Measurements from ENCODE around the gene TXN.
A peak's percentile ranks its signal among the peaks of the same experiment; 100 is the strongest.
"Not testable (repeated sequence)": the region's sequence is repeated elsewhere in the genome, so short reads cannot be mapped to it uniquely, and the experiment has no call there.

Gene TXN

DNA sequence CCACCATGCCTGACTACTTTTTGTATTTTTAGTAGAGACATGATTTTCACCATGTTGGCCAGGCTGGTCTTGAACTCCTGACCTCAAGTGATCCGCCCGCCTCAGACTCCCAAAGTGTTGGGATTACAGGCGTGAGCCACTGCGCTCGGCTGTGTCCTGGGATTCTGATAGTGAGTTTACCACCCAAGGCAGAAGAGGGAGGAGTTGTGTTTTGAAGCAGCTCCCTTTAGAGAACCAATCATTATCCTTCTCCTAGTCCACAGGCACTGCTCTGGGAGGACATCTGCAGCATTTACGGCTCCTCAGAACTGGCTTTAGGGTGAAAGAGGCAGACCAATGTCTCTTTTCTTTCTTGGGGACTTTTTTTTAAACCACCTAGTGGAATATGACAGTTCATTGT is 54.1 kb downstream of the TXN start:
- TF ChIP-seq, protein P1, sequence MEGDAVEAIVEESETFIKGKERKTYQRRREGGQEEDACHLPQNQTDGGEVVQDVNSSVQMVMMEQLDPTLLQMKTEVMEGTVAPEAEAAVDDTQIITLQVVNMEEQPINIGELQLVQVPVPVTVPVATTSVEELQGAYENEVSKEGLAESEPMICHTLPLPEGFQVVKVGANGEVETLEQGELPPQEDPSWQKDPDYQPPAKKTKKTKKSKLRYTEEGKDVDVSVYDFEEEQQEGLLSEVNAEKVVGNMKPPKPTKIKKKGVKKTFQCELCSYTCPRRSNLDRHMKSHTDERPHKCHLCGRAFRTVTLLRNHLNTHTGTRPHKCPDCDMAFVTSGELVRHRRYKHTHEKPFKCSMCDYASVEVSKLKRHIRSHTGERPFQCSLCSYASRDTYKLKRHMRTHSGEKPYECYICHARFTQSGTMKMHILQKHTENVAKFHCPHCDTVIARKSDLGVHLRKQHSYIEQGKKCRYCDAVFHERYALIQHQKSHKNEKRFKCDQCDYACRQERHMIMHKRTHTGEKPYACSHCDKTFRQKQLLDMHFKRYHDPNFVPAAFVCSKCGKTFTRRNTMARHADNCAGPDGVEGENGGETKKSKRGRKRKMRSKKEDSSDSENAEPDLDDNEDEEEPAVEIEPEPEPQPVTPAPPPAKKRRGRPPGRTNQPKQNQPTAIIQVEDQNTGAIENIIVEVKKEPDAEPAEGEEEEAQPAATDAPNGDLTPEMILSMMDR (IDR thresholded peaks at IDR 0.05; ENCODE audit: low read depth, low read length, missing control alignments), result no peak
- no peak for DNase-seq (ENCODE audit: low read depth)
- no peak overlapping the region for H3K4me3 ChIP-seq (ENCODE audit: low read depth, low read length)

DNA sequence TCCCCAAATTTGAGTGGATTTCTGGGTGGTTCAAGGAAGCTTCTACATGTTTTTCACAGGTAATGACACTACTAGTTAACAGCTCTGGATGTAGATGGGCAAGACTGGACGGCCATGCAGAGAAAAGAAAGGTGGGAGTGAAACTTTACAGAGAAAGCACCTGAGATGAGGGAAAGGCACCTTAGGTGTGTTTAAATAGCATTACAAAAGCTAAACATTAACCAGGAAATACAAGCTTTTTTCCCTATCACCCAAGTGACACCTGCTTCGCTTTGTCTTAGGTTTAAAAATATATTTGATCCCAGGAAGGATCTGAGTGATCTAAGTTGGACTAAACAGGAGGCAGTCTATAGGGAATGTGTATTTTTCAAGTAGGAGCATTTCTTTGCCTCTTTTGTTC is 56.7 kb downstream of the TXN start:
- TF ChIP-seq, protein P1 (IDR thresholded peaks at IDR 0.05; ENCODE audit: low read depth, low read length, missing control alignments), result no peak
- no peak for DNase-seq (ENCODE audit: low read depth)
- H3K4me3 ChIP-seq (ENCODE audit: low read depth, low read length), result no peak overlapping the region

DNA sequence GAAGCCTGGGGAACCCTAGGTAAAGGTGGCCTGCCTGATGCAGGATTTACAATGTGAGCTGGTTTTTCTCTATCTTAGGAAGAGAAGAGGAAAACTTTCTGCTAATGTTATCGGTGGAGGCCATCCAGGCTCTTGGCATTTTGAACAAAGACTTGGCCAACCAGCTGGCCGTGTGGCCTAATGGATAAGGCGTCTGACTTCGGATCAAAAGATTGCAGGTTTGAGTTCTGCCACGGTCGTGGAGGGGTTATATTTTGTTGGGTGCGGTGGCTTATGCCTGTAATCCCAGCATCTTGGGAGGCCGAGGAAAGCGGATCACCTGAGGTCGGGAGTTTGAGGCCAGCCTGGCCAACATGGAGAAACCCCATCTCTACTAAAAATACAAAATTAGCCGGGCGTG is 58.0 kb downstream of the TXN start:
- DNase-seq (ENCODE audit: low read depth), result no peak
- TF ChIP-seq, protein P1 (IDR thresholded peaks at IDR 0.05; ENCODE audit: low read depth, low read length, missing control alignments), result no peak
- H3K4me3 ChIP-seq (ENCODE audit: low read depth, low read length), result no peak overlapping the region

DNA sequence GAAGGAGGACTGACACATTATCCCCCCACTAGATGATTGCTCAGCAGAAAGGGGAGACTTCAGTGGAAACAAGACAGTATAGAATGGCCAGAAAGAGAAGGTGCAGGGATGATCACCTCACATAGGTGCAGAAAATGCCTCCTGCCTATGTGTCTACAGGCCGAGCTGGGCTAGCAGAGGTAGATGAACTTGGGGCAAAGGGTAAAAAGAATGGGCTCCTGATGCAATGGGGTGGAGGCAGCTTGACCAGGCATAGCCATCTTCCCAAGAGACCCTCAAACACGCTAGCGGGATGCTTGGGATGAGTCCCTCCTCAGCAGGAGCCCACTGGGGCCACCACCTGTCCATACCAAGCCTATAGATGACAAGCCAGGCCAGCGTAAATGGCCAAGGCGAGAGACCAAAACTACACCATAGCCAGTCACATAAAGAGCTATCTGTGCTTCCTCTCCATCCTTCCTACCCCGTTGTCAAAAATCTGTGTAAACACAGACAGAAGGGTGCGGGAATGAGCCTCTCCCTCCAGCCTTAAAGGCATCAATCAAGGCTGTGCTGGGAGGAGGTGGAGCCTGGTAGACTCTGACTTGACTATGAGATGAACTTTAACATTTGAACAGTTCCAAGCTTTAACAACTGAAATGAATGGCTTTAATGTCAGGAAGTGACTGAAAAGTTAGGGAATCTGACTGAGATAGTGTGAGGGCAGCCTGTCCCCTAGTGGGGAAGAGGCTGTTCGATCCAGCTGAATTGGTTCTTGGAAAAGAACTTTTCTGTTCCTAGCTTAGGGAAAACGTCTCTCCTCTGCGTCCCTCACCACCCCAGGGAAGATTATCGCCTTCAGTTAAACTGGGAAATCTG is 58.7 kb downstream of the TXN start:
- TF ChIP-seq, protein P1 (IDR thresholded peaks at IDR 0.05; ENCODE audit: low read depth, low read length, missing control alignments), result peak; percentile 2
- no peak overlapping the region for H3K4me3 ChIP-seq (ENCODE audit: low read depth, low read length)
- no peak for DNase-seq (ENCODE audit: low read depth)

DNA sequence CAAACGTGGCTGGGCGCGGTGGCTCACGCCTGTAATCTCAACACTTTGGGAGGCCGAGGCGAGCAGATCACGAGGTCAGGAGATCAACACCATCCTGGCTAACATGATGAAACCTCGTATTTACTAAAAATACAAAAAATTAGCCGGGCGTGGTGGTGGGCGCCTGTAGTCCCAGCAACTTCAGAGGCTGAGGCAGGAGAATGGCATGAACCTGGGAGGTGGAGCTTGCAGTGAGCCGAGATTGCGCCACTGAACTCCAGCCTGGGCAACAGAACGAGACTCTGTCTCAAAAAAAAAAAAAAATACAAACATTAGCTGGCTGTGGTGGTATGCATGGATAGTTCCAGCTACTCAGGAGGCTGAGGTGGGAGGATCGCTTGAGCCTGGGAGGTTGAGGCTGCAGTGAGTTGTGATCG is 60.2 kb downstream of the TXN start:
- DNase-seq (ENCODE audit: low read depth); H3K4me3 ChIP-seq (ENCODE audit: low read depth, low read length): not testable (repeated sequence)

All from GM12864 (cell line).